Right lobe of liver (tissue), 6 donors: ENCODE results near the gene ZNF878. TPM values are rescaled to one million over a fixed set of nuclear protein-coding genes. Genes with fewer than 3 reads are reported as not detected.
A peak's percentile ranks its signal among the peaks of the same experiment; 100 is the strongest.
"Not testable (repeated sequence)": the region's sequence is repeated elsewhere in the genome, so short reads cannot be mapped to it uniquely, and the experiment has no call there.

Source experiments
- ATAC-seq, 4 donors: fragments of 200-7000 bp; cut with Tn5 transposase; one replicate each; pipeline ENCODE4 v1.9.1; 2020; ENCODE audit warnings: mild to moderate bottlenecking in 4 of 4, moderate library complexity in 4 of 4
- DNase-seq, 3 donors: peaks; one replicate each; pipeline ENCODE4 v3.0.0-alpha.2; 2020
- H3K27ac ChIP-seq, 3 donors: fragments of 200-600 bp; one replicate each; pipeline ENCODE4 v1.8.0; 2022
- H3K27me3 ChIP-seq, 2 donors: fragments of 200-600 bp; one replicate each; pipeline ENCODE4 v1.8.0; 2022
- H3K36me3 ChIP-seq, 4 donors: fragments of 200-600 bp; sonication (generic) in 1 of 4; one replicate each; pipeline versions ENCODE4 v1.5.1 to v1.8.0; 2017 to 2022; ENCODE audit warnings: control low read depth in 1 of 4
- H3K4me1 ChIP-seq, 4 donors: fragments of 200-600 bp; sonication (generic) in 1 of 4; one replicate each; pipeline versions ENCODE4 v1.5.1 to v1.8.0; 2017 to 2022; ENCODE audit warnings: control low read depth in 1 of 4
- H3K4me3 ChIP-seq, 3 donors: fragments of 200-600 bp; one replicate each; pipeline ENCODE4 v1.8.0; 2022
- H3K9me3 ChIP-seq, 4 donors: fragments of 200-600 bp; sonication (generic) in 1 of 4; one replicate each; pipeline versions ENCODE4 v1.5.1 to v1.8.0; 2017 to 2022; ENCODE audit warnings: control low read depth in 1 of 4
- POLR2A ChIP-seq: fragments of 450-650 bp; IDR thresholded peaks from one replicate; pipeline ENCODE4 v1.6.1; 2017; ENCODE audit warnings: antibody characterized with exemption, mild to moderate bottlenecking
- WGBS: methylation state at CpG from one replicate; pipeline ENCODE4 v1.1.6; 2018; ENCODE audit warnings: low coverage, low lambda C conversion rate; ENCODE audit not compliant: insufficient coverage; ENCODE audit errors: missing lambda C conversion rate; 5-methylcytosine and 5-hydroxymethylcytosine counted together
- intact Hi-C, 2 donors: fragments of 100-400 bp; cut with DNase I; formaldehyde crosslinking; loops; one replicate each; pipeline versions ENCODE4 v1.11.2 to v1.14.1; 2022
- total RNA-seq, 6 experiments: library from RNA; depleted of rRNA in 2 of 6; stranded (reverse); fragments of >200 nt in 2 of 6; fragmentation: NEBNext Ultra II Directional in 3 of 6; extraction: Animal tissue kit (Norgen Biotek cat#: 25700) in 3 of 6; gene quantifications; one replicate each; pipeline versions ENCODE4 v1.1.0 to v1.2.4, GENCODE V29; 2016 to 2023
- TF ChIP-seq, protein P1 (sequence below), 4 donors: fragments of 200-600 bp in 3 of 4; fragments of 450-650 bp in 1 of 4; IDR thresholded peaks; one replicate each; pipeline versions ENCODE4 v1.5.1 to v1.8.0; 2016 to 2022; ENCODE audit warnings: antibody characterized with exemption in 4 of 4, mild to moderate bottlenecking in 2 of 4
- donor health status: DM: no; HTN: yes; CAD: no.
- donor health status: DM: no; HTN: no; CAD: no.
- donor health status: DM: no; HTN: no; CAD: no.
- donor health status: DM: no; HTN: yes; CAD: no.
- donor health status: DM: no; HTN: yes; CAD: no.

The ZNF878 gene
- total RNA-seq, 6 experiments from 2014 or later, result 0.29 to 0.32 (median 0.31) TPM; not detected in 2

DNA sequence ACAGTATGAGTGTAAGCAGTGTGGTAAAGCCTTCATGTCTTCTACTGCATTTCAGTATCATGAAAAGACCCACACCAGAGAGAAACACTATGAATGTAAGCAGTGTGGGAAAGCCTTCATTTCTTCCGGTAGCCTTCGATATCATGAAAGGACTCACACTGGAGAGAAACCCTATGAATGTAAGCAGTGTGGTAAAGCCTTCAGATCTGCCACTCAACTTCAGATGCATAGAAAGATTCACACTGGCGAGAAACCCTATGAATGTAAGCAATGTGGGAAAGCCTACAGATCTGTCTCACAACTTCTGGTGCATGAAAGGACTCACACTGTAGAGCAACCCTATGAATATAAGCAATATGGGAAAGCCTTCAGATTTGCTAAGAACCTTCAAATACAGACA is 24.6 kb upstream of the ZNF878 start:
- H3K36me3 ChIP-seq, result peaks cover 5 to 40% (median 22%) of the 10 kb centered on the region in 4 donors
- H3K27me3 ChIP-seq, result no peaks in the 10 kb centered on the region
- no peak overlapping the region for H3K4me3 ChIP-seq
- no peak overlapping the region for H3K27ac ChIP-seq
- WGBS, result 93% methylated on average over 3 of the region's 3 CpGs
- H3K4me1 ChIP-seq, result no peaks in the 10 kb centered on the region
- intact Hi-C loops, result no loop called here
- ATAC-seq (no peak), DNase-seq (no peak)
- TF ChIP-seq, protein P1, sequence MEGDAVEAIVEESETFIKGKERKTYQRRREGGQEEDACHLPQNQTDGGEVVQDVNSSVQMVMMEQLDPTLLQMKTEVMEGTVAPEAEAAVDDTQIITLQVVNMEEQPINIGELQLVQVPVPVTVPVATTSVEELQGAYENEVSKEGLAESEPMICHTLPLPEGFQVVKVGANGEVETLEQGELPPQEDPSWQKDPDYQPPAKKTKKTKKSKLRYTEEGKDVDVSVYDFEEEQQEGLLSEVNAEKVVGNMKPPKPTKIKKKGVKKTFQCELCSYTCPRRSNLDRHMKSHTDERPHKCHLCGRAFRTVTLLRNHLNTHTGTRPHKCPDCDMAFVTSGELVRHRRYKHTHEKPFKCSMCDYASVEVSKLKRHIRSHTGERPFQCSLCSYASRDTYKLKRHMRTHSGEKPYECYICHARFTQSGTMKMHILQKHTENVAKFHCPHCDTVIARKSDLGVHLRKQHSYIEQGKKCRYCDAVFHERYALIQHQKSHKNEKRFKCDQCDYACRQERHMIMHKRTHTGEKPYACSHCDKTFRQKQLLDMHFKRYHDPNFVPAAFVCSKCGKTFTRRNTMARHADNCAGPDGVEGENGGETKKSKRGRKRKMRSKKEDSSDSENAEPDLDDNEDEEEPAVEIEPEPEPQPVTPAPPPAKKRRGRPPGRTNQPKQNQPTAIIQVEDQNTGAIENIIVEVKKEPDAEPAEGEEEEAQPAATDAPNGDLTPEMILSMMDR (IDR thresholded peaks at IDR 0.05), result no peak
- no peak for TF ChIP-seq POLR2A
- H3K9me3 ChIP-seq, result peaks cover 7 to 87% (median 57%) of the 10 kb centered on the region in 4 donors

DNA sequence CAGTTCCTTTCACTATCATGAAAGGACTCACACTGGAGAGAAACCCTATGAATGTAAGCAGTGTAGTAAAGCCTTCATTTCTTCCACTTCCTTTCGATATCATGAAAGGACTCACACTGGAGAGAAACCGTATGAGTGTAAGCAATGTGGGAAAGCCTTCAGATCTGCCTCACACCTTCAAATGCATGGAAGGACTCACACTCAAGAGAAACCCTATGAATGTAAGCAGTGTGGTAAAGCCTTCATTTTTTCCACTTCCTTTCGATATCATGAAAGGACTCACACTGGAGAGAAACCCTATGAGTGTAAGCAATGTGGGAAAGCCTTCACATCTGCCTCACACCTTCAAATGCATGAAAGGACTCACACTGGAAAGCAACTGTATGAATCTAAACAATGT is 23.6 kb upstream of the ZNF878 start:
- Histone ChIP-seq H3K36me3 (peaks cover 5 to 40% (median 22%) of the 10 kb centered on the region in 4 donors), H3K9me3 (peaks cover 7 to 94% (median 57%) of the 10 kb centered on the region in 4 donors)
- WGBS, result 94% methylated on average over 3 of the region's 3 CpGs
- ATAC-seq, H3K4me3 ChIP-seq, H3K4me1 ChIP-seq, H3K27ac ChIP-seq, DNase-seq, H3K27me3 ChIP-seq, intact Hi-C loops: not testable (repeated sequence)

DNA sequence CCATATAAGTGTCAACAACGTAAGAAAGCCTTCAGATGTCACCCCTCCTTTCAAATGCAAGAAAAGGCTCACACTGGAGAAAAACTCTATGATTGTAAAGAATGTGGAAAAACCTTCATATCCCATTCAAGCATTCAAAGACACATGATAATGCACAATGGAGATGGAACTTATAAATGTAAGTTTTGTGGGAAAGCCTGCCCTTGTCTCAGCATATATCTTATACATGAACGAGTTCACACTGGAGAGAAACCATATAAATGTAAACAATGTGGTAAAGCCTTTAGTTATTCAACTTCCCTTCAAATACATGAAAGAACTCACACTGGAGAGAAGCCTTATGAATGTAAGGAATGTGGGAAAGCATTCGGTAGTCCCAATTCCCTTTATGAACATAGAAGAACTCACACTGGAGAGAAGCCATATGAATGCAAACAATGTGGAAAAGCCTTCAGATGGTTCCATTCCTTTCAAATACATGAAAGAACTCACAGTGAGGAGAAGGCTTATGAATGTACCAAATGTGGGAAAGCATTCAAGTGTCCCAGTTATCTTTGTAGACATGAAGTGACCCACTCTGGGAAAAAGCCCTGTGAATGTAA is 22.9 kb upstream of the ZNF878 start:
- ATAC-seq (no peak), DNase-seq (no peak)
- no peak for TF ChIP-seq POLR2A
- TF ChIP-seq, protein P1 (IDR thresholded peaks at IDR 0.05), result no peak
- H3K36me3 ChIP-seq, result peaks cover 5 to 42% (median 22%) of the 10 kb centered on the region in 4 donors
- peaks cover 7 to 94% (median 56%) of the 10 kb centered on the region in 4 donors for H3K9me3 ChIP-seq
- H3K4me1 ChIP-seq, result no peaks in the 10 kb centered on the region
- no peaks in the 10 kb centered on the region for H3K27me3 ChIP-seq
- H3K27ac ChIP-seq, result no peak overlapping the region
- no peak overlapping the region for H3K4me3 ChIP-seq
- intact Hi-C loops, result no loop called here
- 88% methylated on average over 2 of the region's 3 CpGs for WGBS

DNA sequence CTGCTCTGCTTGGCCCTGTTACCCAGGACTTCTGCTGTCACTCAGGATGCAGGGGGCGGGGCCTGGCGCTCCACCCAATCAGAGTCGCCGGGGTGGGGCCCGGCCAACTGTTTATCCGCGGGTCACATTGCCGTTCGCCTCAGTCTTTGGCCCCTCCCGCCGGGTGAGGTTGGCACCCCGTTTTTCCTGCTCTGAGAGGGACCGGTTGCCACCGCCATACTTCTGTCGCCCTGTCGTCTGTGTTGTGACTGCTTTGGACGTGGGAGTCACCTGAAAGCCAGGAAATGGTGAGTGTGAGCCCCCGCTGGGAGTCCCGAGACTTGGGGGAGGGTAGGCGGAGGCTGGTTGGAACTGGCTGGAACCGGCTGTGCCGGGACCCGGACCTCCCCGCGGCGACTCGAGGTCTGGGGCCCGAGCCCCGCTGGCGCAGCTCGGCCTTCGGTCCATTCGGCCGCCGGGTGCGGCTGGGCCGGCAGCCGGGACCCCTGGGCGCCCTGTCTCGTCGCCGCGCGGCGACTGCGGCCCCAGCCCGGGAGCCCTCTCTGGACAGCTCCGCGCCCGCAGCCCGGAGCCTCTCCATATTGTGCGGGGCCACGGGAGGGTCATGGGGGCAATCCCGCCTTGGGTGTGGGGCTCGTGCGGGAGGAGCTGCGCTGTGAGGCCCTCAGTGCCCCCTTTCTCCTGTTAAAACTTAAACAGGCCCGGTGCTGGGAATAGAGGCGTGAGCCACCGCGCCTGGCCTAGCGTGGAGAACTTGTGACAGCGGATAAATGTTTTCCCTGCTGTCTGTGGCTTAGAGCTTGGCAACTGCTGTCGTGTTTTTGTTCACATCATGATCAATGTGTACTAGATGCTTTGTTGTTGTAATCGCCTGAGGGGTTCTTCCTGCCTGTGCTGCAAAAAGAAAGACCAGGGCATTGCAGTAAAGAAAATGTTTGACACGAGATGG is 12.1 kb upstream of the ZNF878 start, which contains the start of gene ZNF844:
Gene ZNF844, plus strand, starts transcription at position 142 of the 949 bp plus-strand sequence. Its CDS starts 143 bp downstream, at position 285.
- ATAC-seq (peak; percentile 97 to 98 (median 98)), DNase-seq (peak; percentile 96 to 98 (median 97))
- H3K4me3 ChIP-seq, result peak within 1 kb of the TSS; percentile 62 to 72 (median 68)
- intact Hi-C loops, result loop anchor here in 1 of 2 donors (5.0 kb wide), 1 partner anchor 72 kb away; no protein-coding TSS in a partner anchor
- peak; percentile 96 for TF ChIP-seq POLR2A
- TF ChIP-seq, protein P1 (IDR thresholded peaks at IDR 0.05), result no peak
- H3K36me3 ChIP-seq, result peaks cover 0 to 4% (median 0%) of the 10 kb centered on the region in 4 donors
- WGBS, result 1% methylated on average over 32 of the region's 66 CpGs
- H3K4me1 ChIP-seq, result peaks cover 0 to 12% (median 2%) of the 10 kb centered on the region in 4 donors
- no peaks in the 10 kb centered on the region for H3K27me3 ChIP-seq
- peaks cover 0 to 3% (median 0%) of the 10 kb centered on the region in 4 donors for H3K9me3 ChIP-seq
- H3K27ac ChIP-seq, result peak within 1 kb of the TSS; percentile 77 to 96 (median 91)
